ENCODE measurements around the gene PLA2G2C.
A peak's percentile ranks its signal among the peaks of the same experiment; 100 is the strongest.
"Not testable (repeated sequence)": the region's sequence is repeated elsewhere in the genome, so short reads cannot be mapped to it uniquely, and the experiment has no call there.

Gene PLA2G2C

DNA sequence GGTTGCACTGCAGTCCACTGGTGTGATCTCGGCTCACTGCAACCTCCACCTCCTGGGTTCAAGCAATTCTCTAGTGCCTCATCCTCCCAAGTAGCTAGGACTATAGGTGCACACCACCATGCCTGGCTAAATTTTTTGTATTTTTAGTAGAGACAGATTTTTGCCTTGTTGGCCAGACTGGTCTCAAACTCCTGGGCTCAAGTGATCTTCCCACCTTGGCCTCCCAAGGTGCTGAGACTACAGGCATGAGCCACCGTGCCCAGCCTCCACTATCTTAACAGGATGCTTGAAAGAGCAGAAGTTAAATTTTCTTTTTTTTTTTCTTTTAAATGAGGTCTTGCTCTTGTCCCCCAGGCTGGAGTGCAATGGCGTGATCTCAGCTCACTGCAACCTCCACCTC lies 55.8 kb downstream of the PLA2G2C start:
- DNase-seq (ENCODE audit: low spot score) = not testable (repeated sequence)

DNA sequence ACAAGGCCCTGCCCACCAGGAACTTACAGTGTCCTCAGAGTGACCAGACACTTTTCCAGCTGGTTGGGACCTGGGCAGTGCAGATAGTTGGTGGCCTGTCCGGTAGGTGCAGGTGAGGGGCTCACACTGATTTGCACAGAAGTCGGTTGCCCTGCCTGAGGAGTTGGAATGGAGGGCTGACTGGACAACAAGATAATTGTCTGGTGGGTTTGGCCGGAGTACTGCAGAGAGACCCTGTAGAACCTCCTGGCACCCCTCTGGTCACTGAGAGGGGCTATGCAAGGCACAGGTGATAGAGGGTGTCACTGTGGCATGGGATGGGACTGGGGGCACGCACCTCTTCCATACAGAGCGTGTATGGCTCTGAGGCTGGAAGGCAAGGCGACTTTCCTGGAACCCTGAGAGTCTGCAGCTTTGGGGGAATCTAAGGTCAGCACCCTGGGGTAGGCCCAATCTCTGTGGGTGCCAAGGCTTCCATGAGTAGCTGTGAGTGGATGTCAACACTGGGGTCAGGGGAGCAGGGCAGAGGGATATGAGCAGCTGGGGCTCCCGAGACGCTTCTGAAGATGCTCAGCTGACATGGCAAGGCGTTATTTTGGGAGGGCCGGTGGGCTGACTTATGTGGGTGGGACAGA lies 59.4 kb downstream of the PLA2G2C start:
- no peak for DNase-seq (ENCODE audit: low spot score)

DNA sequence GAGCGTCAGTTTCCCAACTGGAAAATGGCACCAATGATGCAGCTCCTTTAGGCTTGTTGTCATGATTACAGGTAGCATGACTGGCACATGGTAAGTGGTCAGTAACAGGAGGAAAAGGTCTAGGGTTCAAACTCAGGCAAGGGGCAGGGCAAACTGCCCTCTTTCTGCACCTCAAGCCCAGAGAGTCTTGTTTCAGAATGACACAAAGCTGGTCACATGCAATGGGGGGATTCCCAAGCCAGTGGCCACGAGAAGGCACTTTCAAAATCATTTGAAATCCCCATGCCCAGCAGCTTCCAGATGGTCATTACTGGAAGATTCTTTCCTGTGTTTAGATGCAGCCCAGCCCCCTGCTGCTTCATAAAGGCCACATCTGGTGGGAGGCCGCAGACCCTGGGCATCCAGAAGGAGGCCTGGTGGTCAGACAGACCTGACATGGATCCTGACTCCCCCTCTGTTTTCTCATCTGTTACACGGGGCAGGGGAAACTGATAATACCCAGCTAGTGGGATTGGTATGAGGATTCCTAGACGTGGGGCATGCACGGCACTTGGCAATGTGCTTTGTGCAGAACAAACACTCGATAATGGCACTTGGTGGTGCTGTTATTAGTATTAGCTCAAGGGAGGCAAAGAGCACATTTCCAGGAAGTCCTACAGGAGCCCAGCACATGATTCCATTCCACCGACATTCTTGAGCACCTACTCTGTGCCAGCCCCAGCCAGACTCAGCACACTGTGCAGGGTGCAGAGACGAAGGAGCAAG lies 60.1 kb downstream of the PLA2G2C start:
- no peak for DNase-seq (ENCODE audit: low spot score)

DNA sequence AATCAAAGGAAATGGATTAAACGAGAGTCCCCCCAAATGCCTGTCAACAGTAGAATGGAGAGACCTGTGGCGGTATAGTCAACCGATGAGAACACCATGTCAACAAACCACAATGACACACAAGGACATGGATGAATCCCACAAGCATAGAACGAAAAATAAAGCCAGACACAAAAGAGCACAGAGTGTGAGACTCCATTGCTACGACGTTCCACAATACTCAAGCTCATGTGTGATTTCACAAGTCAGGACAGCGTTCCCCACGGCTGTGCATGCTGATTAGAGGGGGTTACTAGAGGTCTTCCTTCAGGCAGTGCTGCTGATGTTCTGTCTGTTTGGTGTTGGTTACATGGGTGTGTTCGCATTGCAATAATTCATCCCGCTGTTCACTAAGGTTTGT lies 61.2 kb downstream of the PLA2G2C start:
- DNase-seq (ENCODE audit: low spot score) = no peak

DNA sequence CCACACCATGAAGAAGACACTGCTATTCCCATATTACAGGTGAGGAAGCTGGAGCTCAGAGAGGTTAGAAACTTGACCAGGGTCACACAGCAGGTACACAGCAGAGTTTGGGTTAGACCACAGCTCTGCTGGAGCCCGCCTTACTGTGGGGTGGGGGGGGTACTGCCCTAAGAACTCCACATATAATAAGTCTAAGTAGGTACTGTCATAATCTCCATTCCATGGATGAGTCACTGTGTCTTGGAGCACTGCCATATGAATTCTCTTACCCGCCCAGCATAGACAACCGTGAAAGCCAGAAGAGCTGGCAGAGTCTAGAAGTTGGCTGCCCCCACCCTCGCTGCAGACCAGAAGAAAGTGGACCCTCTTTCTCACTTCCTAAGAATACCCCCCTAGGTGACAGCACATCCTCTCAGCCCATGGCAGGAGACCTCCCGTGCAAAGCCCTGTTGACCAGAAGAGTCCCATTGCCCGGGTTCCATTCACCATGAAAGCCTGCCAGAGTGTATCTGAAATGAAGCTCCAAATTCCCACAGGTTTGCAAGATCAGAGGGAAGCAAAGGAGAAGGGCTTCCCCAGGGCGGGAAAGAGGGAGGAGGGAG lies 61.8 kb downstream of the PLA2G2C start:
- DNase-seq (ENCODE audit: low spot score) = peak; percentile 87

DNA sequence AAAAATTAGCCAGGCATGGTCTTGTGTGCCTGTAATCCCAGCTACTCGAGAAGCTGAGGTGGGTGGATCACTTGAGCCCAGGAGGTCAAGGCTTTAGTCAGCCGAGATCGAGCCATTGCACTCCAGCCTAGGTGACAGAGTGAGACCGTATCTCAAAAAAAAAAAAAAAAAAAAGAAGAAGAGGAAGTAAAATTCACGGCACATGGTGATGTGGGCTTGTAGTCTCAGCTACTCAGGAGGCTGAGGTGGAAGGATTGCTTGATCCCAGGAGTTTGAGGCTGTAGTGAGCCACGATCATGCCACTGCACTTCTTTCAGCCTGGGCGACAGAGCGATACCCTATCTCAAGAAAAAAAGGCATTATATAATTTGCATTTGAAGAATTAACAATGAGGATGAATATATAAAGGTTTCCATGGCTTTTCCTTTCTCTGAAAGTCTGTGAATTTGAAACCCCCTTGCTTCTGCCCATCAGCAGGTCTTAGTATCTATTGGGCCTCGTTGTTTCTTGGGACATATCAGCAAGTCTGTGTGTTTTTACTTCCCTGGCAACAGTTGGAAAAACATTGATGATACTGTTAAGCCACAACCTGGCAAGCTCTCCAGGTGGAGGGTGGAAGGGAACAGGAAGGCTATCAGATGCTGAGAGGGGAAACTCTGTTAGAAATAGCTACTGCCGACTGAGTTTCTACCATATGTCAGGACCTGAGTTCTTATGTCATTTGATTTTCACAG lies 62.4 kb downstream of the PLA2G2C start:
- DNase-seq (ENCODE audit: low spot score) = no peak

DNA sequence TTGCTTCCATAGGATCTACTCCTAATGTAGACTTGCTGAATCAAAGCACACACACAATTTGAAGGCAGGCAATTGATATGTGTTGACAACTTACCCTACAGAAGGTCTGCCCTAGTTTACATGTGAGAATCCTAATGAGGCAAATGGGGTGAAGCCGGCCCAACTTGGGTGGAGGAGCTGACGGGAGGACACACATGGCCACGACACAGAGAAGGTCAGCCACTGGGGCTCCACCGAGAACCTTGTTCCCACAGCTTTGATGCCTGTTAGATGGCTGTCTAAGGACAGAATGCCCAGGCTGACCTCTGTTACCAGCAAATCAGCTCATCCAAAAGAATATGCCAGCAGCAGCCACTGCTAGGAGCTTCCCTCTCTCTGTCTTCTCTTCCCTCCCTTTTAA lies 65.5 kb downstream of the PLA2G2C start:
- no peak for DNase-seq (ENCODE audit: low spot score)

DNA sequence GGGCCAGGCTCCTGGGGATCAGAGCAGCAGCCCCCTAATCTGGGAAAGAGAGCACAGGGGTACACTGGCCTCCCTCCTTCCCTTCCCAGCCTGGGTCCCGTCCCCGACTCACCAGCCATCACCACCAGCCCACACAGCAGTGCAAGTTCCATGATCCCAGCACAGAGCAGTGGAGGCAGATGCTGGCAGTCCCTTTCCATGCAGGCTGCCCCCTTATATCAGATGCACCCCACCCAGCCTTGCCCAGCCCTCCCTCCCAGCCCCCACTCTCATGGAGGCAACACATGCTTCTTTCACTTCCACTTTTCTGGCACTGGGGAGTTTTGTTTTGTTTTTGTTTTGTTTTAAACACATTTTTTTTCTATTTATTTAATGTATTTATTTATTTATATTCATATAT lies 67.0 kb downstream of the PLA2G2C start, which contains the start of gene PLA2G2D:
TSS of gene PLA2G2D (minus strand) at position 190 of the 400 bp plus-strand sequence. CDS start at position 152, 38 bp downstream.
- no peak for DNase-seq (ENCODE audit: low spot score)

DNA sequence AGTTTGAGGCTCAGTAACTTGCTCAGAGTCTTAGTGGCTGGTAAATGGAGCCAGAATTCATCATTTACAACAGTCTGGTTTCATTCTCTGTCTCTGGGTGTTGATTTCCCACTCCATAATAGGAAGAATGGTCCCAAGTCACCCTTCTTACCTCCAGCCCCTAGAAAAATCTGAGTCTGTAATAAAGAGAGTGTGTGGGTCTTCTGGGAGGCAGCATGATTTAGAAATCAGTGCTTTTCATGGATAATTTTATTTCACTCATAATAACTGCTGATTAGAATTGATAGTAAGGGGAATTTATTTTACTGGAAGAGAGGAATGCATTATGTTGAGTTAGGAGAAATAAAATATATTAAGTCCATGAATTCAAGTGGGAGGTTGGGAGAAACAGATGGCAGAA lies 69.1 kb downstream of the PLA2G2C start:
- DNase-seq (ENCODE audit: low spot score) = no peak

DNA sequence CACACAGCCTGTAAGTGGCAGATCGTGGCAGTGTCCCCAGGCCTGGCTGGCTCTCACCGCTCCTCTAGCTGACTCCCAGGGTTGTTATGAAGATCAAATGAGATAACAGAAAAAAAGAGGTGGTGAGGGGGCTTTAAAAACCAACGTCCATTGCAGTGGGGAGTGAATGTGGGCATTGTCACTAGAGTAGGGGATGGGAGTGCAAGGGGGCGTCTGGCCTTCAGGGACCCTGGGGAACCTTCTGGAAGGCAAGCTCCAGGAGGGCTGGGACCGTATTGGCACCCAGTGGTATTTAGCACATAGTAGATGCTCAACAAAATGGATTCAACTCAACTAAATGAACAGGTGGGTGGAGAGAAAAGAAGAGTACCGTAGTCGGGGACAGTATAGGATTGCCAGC lies 70.4 kb downstream of the PLA2G2C start:
- DNase-seq (ENCODE audit: low spot score) = no peak

DNA sequence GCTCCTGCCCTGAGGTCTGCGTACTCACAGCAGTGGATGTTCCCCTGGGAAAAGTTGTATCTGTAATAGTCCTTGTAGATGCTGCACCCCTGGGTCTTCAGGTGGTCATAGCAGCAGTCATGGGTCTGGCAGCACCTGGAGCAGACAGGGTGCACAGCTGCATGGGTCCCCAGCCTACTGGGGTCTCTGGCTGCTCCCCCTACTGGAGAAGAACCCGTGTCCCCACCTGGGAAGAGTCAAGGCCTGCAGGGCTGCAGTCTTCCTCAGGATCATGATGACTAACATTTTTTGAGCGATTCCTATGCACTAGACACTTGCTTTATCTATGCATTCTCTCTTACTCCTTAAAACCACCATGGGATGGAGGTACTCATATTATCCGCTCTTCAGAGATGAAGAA lies 70.8 kb downstream of the PLA2G2C start:
- DNase-seq (ENCODE audit: low spot score) = no peak

DNA sequence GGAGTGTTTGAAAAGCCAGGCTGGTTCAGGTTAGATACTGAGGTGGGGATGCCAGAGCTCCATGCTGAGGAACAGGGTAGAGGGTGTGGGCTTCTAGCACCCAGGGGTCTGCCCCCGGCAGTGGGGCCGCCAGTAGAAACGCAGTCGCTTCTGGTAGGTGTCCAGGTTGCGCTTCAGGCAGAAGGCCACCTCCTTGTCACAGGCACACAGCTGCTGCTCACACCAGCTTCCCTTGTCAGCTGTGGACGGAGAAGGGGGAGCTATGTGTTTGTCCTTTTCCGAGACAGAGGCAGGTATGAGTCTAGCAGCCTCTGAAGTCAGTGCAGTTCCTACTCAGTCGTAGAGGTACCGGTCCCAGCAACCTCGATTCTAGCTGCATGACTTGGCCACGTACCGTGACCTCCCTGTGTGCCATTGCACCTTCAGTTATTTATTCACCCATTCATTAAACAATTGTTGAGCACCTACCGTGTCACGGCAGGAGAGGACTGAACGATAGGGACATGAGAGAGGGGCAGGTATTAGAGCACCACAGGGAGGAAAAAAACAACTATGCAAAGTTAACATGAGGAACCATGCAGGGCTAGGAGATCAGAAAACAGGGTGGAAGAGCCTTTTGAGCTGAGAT lies 72.2 kb downstream of the PLA2G2C start:
- no peak for DNase-seq (ENCODE audit: low spot score)
